ENCODE measurements around the gene MBOAT1. TPM values are rescaled to one million over a fixed set of nuclear protein-coding genes. Genes with fewer than 3 reads are reported as not detected.

MBOAT1 gene
- total RNA-seq, 2 experiments from 2014 or later, result not detected

GRCh38 chr6:20183706-20184105 lies 28.6 kb downstream of the MBOAT1 start:
- intact Hi-C loops (cut with micrococcal nuclease; ENCODE audit: unreplicated experiment), result no loop called here
- ChIA-PET CTCF (ENCODE audit: unreplicated experiment) (no interaction called here), POLR2A (no interaction called here)
- Histone ChIP-seq H4K20me1 (ENCODE audit: insufficient read depth, low read length) (no peaks in the 10 kb centered on the region), H3K36me3 (ENCODE audit: insufficient read depth, low read length) (no peaks in the 10 kb centered on the region), H3K9me3 (ENCODE audit: low read length) (no peaks in the 10 kb centered on the region), H3K4me2 (ENCODE audit: low read length) (no peak overlapping the region), H3K4me1 (ENCODE audit: insufficient read depth, low read length, poor library complexity, severe bottlenecking) (no peaks in the 10 kb centered on the region), H3K9me2 (ENCODE audit: insufficient read depth, low read length) (no peaks in the 10 kb centered on the region), H2AFZ (ENCODE audit: low read length) (no peak overlapping the region), H3K79me2 (ENCODE audit: insufficient read depth, low read depth, low read length) (no peaks in the 10 kb centered on the region), H3K4me3 (ENCODE audit: low read depth, low read length, poor library complexity, severe bottlenecking) (no peak overlapping the region), H3K27ac (ENCODE audit: low read depth, low read length, poor library complexity, severe bottlenecking) (no peak overlapping the region)
- no peak for DNase-seq (ENCODE audit: low spot score)
- BruUV-seq (replicated peaks), result no TSS peak
- TF ChIP-seq CTCF (conservative IDR thresholded peaks at IDR 0.05; ENCODE audit: low read length) (no peak), EZH2phosphoT487 (IDR thresholded peaks at IDR 0.05; ENCODE audit: borderline replicate concordance, low read depth, low read length) (no peak)

- intact Hi-C loops (cut with micrococcal nuclease; ENCODE audit: unreplicated experiment), result no loop called here
- DNase-seq (ENCODE audit: low spot score), result no peak
- TF ChIP-seq EZH2phosphoT487 (IDR thresholded peaks at IDR 0.05; ENCODE audit: borderline replicate concordance, low read depth, low read length), result no peak
- TF ChIP-seq CTCF (conservative IDR thresholded peaks at IDR 0.05; ENCODE audit: low read length), result no peak
- H3K9me2 ChIP-seq (ENCODE audit: insufficient read depth, low read length), result no peaks in the 10 kb centered on the region
- H3K36me3 ChIP-seq (ENCODE audit: insufficient read depth, low read length), result no peaks in the 10 kb centered on the region
- no peaks in the 10 kb centered on the region for H4K20me1 ChIP-seq (ENCODE audit: insufficient read depth, low read length)
- H3K9me3 ChIP-seq (ENCODE audit: low read length), result no peaks in the 10 kb centered on the region
- no peak overlapping the region for H3K27ac ChIP-seq (ENCODE audit: low read depth, low read length, poor library complexity, severe bottlenecking)
- no peaks in the 10 kb centered on the region for H3K4me1 ChIP-seq (ENCODE audit: insufficient read depth, low read length, poor library complexity, severe bottlenecking)
- no peak overlapping the region for H3K4me2 ChIP-seq (ENCODE audit: low read length)
- ChIA-PET CTCF (ENCODE audit: unreplicated experiment) (no interaction called here), POLR2A (interaction anchor here (0.9 kb wide), 1 partner anchor 1581 kb away, joined by 3 read pairs; no protein-coding TSS in a partner anchor)
- H3K4me3 ChIP-seq (ENCODE audit: low read depth, low read length, poor library complexity, severe bottlenecking), result no peak overlapping the region
- no peak overlapping the region for H2AFZ ChIP-seq (ENCODE audit: low read length)
- no peaks in the 10 kb centered on the region for H3K79me2 ChIP-seq (ENCODE audit: insufficient read depth, low read depth, low read length)
- BruUV-seq (replicated peaks), result no TSS peak
Observed at GRCh38 chr6:20182926-20183521, 29.2 kb downstream of the MBOAT1 start.

- intact Hi-C loops (cut with micrococcal nuclease; ENCODE audit: unreplicated experiment), result no loop called here
- no peaks in the 10 kb centered on the region for H4K20me1 ChIP-seq (ENCODE audit: insufficient read depth, low read length)
- H3K27ac ChIP-seq (ENCODE audit: low read depth, low read length, poor library complexity, severe bottlenecking), result no peak overlapping the region
- ChIA-PET CTCF (ENCODE audit: unreplicated experiment) (no interaction called here), POLR2A (no interaction called here)
- no peaks in the 10 kb centered on the region for H3K4me1 ChIP-seq (ENCODE audit: insufficient read depth, low read length, poor library complexity, severe bottlenecking)
- H3K4me3 ChIP-seq (ENCODE audit: low read depth, low read length, poor library complexity, severe bottlenecking), result no peak overlapping the region
- H3K9me3 ChIP-seq (ENCODE audit: low read length), result no peaks in the 10 kb centered on the region
- H3K79me2 ChIP-seq (ENCODE audit: insufficient read depth, low read depth, low read length), result no peaks in the 10 kb centered on the region
- no peak for DNase-seq (ENCODE audit: low spot score)
- no peak overlapping the region for H2AFZ ChIP-seq (ENCODE audit: low read length)
- BruUV-seq (replicated peaks), result no TSS peak
- TF ChIP-seq CTCF (conservative IDR thresholded peaks at IDR 0.05; ENCODE audit: low read length) (no peak), EZH2phosphoT487 (IDR thresholded peaks at IDR 0.05; ENCODE audit: borderline replicate concordance, low read depth, low read length) (no peak)
- H3K9me2 ChIP-seq (ENCODE audit: insufficient read depth, low read length), result no peaks in the 10 kb centered on the region
- no peak overlapping the region for H3K4me2 ChIP-seq (ENCODE audit: low read length)
- no peaks in the 10 kb centered on the region for H3K36me3 ChIP-seq (ENCODE audit: insufficient read depth, low read length)
Observed at GRCh38 chr6:20182069-20182468, 30.2 kb downstream of the MBOAT1 start.
